NCI-H2227 treated with DMSO at 0.1 percent for 48 hours (cell line): Measurements from ENCODE around the gene CHRNB2.

Experiments used
- DNase-seq: peaks from one replicate; lab custom pipeline; 2025; lab: John Stamatoyannopoulos, UW

Gene CHRNB2

GRCh38 chr1:154581766-154582165 is 14.2 kb downstream of the CHRNB2 start:
- DNase-seq = no peak

- DNase-seq = no peak
Observed at GRCh38 chr1:154582885-154583284, 15.3 kb downstream of the CHRNB2 start.

GRCh38 chr1:154583773-154584172 is 16.2 kb downstream of the CHRNB2 start:
- DNase-seq = no peak

GRCh38 chr1:154584267-154584994 is 16.9 kb downstream of the CHRNB2 start:
- DNase-seq = no peak

GRCh38 chr1:154586231-154586630 is 18.7 kb downstream of the CHRNB2 start:
- DNase-seq = no peak

- DNase-seq = no peak
Observed at GRCh38 chr1:154586641-154587040, 19.1 kb downstream of the CHRNB2 start.

- DNase-seq = no peak
Observed at GRCh38 chr1:154589780-154590179, 22.2 kb downstream of the CHRNB2 start.

GRCh38 chr1:154590756-154591155 is 23.2 kb downstream of the CHRNB2 start:
- no peak for DNase-seq

GRCh38 chr1:154591206-154591605 is 23.6 kb downstream of the CHRNB2 start:
- no peak for DNase-seq

- no peak for DNase-seq
Observed at GRCh38 chr1:154593390-154593789, 25.8 kb downstream of the CHRNB2 start.

- no peak for DNase-seq
Observed at GRCh38 chr1:154594811-154595210, 27.2 kb downstream of the CHRNB2 start.

- no peak for DNase-seq
Observed at GRCh38 chr1:154595621-154596020, 28.0 kb downstream of the CHRNB2 start.

GRCh38 chr1:154598871-154599635 is 31.5 kb downstream of the CHRNB2 start:
- DNase-seq = no peak

GRCh38 chr1:154599658-154600057 is 32.1 kb downstream of the CHRNB2 start:
- no peak for DNase-seq

GRCh38 chr1:154603317-154603716 is 35.7 kb downstream of the CHRNB2 start:
- DNase-seq = no peak

GRCh38 chr1:154605534-154605933 is 38.0 kb downstream of the CHRNB2 start:
- no peak for DNase-seq

- no peak for DNase-seq
Observed at GRCh38 chr1:154607106-154607608, 39.6 kb downstream of the CHRNB2 start.

- DNase-seq = peak; percentile 63
Observed at GRCh38 chr1:154607609-154608396, 40.2 kb downstream of the CHRNB2 start, which contains the start of gene ADAR. TSS of gene ADAR (minus strand) at chr1:154608186. CDS start at chr1:154608006, 180 bp downstream.

- DNase-seq = peak; percentile 63
Observed at GRCh38 chr1:154608397-154609270, 41.1 kb downstream of the CHRNB2 start.

- DNase-seq = no peak
Observed at GRCh38 chr1:154609398-154610380, 42.1 kb downstream of the CHRNB2 start.
